DOHH2 (cell line): Measurements from ENCODE around the gene GAS6.

ENCODE experiments used
- H3F3A ChIP-seq: fragments of 200-600 bp; sonication (generic), shearing (Covaris generic); 2 replicates; pipeline ENCODE4 v1.6.0; 2016; ENCODE audit warnings: antibody characterized with exemption, mild to moderate bottlenecking; ENCODE audit not compliant: control insufficient read depth, insufficient read depth
- H3K27ac ChIP-seq: fragments of 200-600 bp; sonication (generic); 2 replicates; pipeline ENCODE4 v1.5.1; 2014; ENCODE audit warnings: low read depth, mild to moderate bottlenecking, low read length, moderate library complexity
- H3K27me3 ChIP-seq: fragments of 200-600 bp; sonication (generic); 2 replicates; pipeline ENCODE4 v1.6.1; 2014; ENCODE audit warnings: mild to moderate bottlenecking, low read length, mixed read lengths; ENCODE audit not compliant: control insufficient read depth
- H3K36me3 ChIP-seq: fragments of 200-600 bp; sonication (generic); 2 replicates; pipeline ENCODE4 v1.6.1; 2014; ENCODE audit warnings: mild to moderate bottlenecking, low read length, moderate library complexity, mixed read lengths; ENCODE audit not compliant: control insufficient read depth
- H3K4me1 ChIP-seq: fragments of 200-600 bp; sonication (generic); 2 replicates; pipeline ENCODE4 v1.6.1; 2014; ENCODE audit warnings: mild to moderate bottlenecking, low read length, mixed read lengths; ENCODE audit not compliant: control insufficient read depth
- H3K4me2 ChIP-seq: fragments of 200-600 bp; sonication (generic); 2 replicates; pipeline ENCODE4 v1.6.0; 2014; ENCODE audit warnings: mild to moderate bottlenecking, low read length, moderate library complexity
- H3K4me3 ChIP-seq: fragments of 200-600 bp; sonication (generic); 2 replicates; pipeline ENCODE4 v1.5.1; 2014; ENCODE audit warnings: mild to moderate bottlenecking, low read length, mixed read lengths
- H3K79me2 ChIP-seq: fragments of 200-600 bp; sonication (generic); 2 replicates; pipeline ENCODE4 v1.6.1; 2014; ENCODE audit warnings: mild to moderate bottlenecking, low read length, mixed read lengths; ENCODE audit not compliant: control insufficient read depth
- H3K9me2 ChIP-seq: fragments of 200-600 bp; sonication (generic); replicated peaks from 2 replicates; pipeline ENCODE4 v1.6.1; 2014; ENCODE audit warnings: mild to moderate bottlenecking, low read length, mixed read lengths; ENCODE audit not compliant: control insufficient read depth
- H3K9me3 ChIP-seq: fragments of 200-600 bp; sonication (generic); 2 replicates; pipeline ENCODE4 v1.6.1; 2014; ENCODE audit warnings: antibody characterized with exemption, low read length, mixed read lengths; ENCODE audit not compliant: control insufficient read depth, insufficient read depth
- H4K20me1 ChIP-seq: fragments of 200-600 bp; sonication (generic); 2 replicates; pipeline ENCODE4 v1.6.0; 2014; ENCODE audit warnings: low read depth, mild to moderate bottlenecking, antibody characterized with exemption, low read length, moderate library complexity; ENCODE audit not compliant: control insufficient read depth, insufficient read depth
- EZH2phosphoT487 ChIP-seq: fragments of 200-600 bp; sonication (generic); IDR thresholded peaks from 2 replicates; pipeline ENCODE4 v1.6.1; 2017; ENCODE audit warnings: borderline replicate concordance, mild to moderate bottlenecking, antibody characterized with exemption, low read length, moderate library complexity, mixed read lengths
- TF ChIP-seq, protein P1 (sequence below): fragments of 200-600 bp; sonication (generic); IDR thresholded peaks from one replicate; pipeline ENCODE4 v1.5.1; 2014; ENCODE audit warnings: antibody characterized with exemption, mild to moderate bottlenecking, low read depth, low read length; ENCODE audit not compliant: poor library complexity, severe bottlenecking

The GAS6 gene

DNA sequence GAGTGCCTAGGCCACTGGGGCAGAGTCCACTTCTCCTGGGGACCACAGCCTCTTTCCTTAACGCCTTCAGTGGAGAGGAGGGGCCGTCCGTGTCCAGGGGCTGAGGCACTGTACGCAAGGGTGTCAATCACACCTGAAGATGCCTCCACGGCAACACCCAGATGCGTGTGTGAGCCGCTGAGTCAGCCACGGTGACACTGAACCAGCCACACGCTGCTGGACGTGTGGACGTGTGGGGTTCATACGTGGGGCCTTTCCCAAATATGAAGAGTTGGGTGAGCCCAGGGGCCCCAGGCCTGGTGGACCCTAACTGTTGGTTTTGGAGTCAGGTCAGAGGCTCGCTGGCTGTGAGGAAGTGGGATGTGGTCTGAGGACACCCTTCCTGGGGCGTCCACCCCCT is 53.2 kb downstream of the GAS6 start:
- Histone ChIP-seq H3K4me1 (peaks cover 1% of the 10 kb centered on the region; the same call in 1 of the 2 replicates), H3K27ac (no peak overlapping the region), H3K9me3 (peaks cover 56% of the 10 kb centered on the region), H3K27me3 (no peaks in the 10 kb centered on the region), H3K4me3 (no peak overlapping the region), H3K4me2 (no peak overlapping the region), H3K36me3 (peaks cover 1% of the 10 kb centered on the region; the same call in 1 of the 2 replicates), H3F3A (no peaks in the 10 kb centered on the region), H3K79me2 (peaks cover 6% of the 10 kb centered on the region), H3K9me2 (no peaks in the 10 kb centered on the region), H4K20me1 (no peaks in the 10 kb centered on the region)
- TF ChIP-seq, protein P1, sequence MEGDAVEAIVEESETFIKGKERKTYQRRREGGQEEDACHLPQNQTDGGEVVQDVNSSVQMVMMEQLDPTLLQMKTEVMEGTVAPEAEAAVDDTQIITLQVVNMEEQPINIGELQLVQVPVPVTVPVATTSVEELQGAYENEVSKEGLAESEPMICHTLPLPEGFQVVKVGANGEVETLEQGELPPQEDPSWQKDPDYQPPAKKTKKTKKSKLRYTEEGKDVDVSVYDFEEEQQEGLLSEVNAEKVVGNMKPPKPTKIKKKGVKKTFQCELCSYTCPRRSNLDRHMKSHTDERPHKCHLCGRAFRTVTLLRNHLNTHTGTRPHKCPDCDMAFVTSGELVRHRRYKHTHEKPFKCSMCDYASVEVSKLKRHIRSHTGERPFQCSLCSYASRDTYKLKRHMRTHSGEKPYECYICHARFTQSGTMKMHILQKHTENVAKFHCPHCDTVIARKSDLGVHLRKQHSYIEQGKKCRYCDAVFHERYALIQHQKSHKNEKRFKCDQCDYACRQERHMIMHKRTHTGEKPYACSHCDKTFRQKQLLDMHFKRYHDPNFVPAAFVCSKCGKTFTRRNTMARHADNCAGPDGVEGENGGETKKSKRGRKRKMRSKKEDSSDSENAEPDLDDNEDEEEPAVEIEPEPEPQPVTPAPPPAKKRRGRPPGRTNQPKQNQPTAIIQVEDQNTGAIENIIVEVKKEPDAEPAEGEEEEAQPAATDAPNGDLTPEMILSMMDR = no peak
- no peak for TF ChIP-seq EZH2phosphoT487

DNA sequence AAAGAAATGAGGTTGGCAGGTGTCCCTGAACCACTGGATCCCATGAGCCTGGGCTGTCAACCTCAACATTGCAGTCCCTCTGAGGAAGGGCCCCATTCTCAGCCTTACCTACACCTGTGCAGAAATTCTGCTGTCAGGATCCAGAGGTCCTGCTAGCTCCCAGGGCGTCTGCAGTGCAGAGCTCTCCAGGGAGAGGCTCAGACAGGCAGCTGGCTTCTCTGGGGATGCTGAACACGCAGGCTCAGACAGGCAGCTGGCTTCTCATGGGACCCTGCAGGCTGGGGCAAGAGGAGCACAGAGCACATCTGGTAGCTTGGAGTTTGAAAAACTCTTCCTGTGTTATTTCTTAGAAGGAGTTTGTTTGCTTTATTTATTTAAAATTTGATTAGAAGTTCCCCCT is 53.9 kb downstream of the GAS6 start:
- Histone ChIP-seq H3K4me1 (no peaks in the 10 kb centered on the region), H3K4me3 (no peak overlapping the region), H3K4me2 (no peak overlapping the region), H3K9me3 (peaks cover 51% of the 10 kb centered on the region), H3K27ac (no peak overlapping the region), H3K79me2 (peaks cover under 1% of the 10 kb centered on the region), H3K27me3 (no peaks in the 10 kb centered on the region), H4K20me1 (no peaks in the 10 kb centered on the region), H3K36me3 (no peaks in the 10 kb centered on the region), H3K9me2 (no peaks in the 10 kb centered on the region), H3F3A (no peaks in the 10 kb centered on the region)
- no peak for TF ChIP-seq EZH2phosphoT487
- TF ChIP-seq, protein P1 = no peak

DNA sequence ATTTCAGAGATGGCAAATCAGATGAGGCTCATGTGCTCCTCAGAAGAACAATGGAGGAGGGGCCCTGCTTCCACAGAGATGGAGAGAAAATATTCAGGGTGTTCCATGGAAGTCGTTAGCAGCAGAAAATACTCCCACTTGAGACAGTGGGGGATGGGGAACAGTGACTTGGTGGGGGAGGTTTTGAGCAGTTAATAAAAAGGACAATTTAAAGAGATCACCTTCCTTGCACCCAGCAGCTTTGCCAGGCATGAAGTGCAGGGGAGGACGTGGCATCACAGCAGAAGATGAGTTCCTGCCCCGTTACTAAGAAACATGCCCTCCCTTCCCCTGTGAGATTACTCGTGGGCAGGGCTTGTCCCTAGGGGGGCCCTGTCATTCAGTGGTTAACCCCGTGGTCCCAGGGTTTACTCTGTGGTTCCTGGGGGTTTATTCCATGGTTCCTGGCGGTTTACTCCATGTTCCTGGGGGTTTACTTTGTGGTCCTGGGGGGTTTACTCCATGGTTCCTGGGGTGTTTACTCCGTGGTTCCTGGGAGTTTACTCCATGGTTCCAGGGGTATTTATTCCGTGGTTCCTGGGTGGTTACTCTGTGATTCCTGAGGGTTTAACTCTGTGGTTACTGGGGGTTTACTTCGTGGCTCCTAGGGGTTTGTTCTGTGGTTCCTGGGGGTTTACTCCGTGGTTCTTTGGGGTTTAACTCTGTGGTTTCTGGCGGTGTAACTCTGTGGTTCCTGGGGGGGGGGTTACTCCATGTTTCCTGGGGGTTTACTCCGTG is 55.6 kb downstream of the GAS6 start:
- no peaks in the 10 kb centered on the region for H3K27me3 ChIP-seq
- no peaks in the 10 kb centered on the region for H3K36me3 ChIP-seq
- H3K27ac ChIP-seq = no peak overlapping the region
- peaks cover 43% of the 10 kb centered on the region for H3K9me3 ChIP-seq
- H3K4me3 ChIP-seq = no peak overlapping the region
- H3F3A ChIP-seq = no peaks in the 10 kb centered on the region
- no peaks in the 10 kb centered on the region for H3K9me2 ChIP-seq
- TF ChIP-seq, protein P1 = no peak
- TF ChIP-seq EZH2phosphoT487 = no peak
- H4K20me1 ChIP-seq = no peaks in the 10 kb centered on the region
- no peaks in the 10 kb centered on the region for H3K4me1 ChIP-seq
- H3K79me2 ChIP-seq = no peaks in the 10 kb centered on the region
- no peak overlapping the region for H3K4me2 ChIP-seq
